NCI-H146 treated with DMSO at 0.1 percent for 48 hours (cell line): ENCODE measurements around the gene SETD1A.

Experiments used
- DNase-seq: peaks from one replicate; lab custom pipeline; 2025; ENCODE audit not compliant: unreplicated experiment; lab: John Stamatoyannopoulos, UW

Gene SETD1A

DNA sequence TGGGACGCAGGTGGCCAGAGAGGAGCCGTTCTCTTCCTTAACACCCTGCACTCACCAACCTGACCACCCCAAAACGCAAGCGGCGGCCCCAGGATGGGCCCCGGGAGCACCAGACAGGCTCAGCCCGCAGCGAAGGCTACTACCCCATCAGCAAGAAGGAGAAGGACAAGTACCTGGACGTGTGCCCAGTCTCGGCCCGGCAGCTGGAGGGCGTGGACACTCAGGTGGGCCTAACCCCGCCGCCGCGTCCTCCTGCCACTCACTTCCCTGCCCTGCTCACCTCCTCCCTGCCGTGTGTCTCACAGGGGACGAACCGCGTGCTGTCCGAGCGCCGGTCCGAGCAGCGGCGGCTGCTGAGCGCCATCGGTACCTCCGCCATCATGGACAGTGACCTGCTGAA is 22.9 kb downstream of the SETD1A start:
- DNase-seq, result no peak

DNA sequence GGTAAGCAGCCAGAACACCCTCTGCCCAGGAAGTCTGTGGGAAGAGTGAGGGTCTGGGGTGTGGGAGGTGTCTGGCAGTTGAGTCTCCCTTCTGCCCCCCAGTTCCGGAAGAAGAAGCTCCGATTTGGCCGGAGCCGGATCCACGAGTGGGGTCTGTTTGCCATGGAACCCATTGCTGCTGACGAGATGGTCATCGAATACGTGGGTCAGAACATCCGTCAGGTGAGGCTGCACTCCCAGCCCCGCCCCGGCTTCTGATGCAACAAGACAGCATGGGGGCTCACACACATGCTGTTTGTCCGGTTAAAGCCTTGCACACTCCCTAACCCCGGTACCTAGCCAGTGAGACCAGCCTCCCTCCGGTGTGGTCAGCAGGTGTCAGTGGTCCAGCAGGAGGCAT is 23.4 kb downstream of the SETD1A start:
- no peak for DNase-seq

DNA sequence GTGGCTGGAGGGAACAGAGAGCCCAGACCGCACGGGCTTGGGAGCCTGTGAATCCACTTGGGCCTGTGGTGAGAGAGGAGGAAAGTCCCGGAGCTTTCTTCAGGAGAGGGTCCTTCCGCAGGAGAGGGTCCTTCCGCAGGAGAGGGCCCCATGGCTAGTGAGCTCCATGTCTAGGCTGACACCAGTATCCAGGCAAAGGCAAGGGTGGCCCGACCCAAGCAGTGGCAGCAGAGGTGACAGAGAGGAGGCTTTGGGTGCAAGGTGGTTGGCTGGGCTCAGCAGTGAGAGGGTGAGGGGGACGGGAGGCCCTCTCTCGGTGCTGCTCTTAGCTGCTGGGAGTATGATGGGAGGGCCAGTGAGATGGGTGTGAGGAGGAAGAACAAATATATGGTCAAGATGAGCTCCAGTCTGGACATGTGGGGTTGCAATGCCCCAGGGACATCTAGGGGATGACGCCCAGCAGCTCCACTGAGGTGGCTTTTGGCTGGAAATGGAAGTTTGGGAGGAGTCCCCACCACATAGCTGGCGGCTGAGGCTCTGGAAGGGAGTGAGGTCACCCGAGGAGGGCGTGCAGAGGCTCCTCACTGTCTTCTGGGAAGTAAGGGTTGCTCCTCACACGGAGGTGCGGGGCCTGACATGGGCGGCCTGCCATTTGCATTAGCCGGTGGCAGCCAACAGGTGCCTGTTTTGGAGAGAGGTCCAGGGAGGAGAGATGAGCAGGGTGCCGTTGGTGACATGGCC is 25.2 kb downstream of the SETD1A start:
- DNase-seq, result no peak

DNA sequence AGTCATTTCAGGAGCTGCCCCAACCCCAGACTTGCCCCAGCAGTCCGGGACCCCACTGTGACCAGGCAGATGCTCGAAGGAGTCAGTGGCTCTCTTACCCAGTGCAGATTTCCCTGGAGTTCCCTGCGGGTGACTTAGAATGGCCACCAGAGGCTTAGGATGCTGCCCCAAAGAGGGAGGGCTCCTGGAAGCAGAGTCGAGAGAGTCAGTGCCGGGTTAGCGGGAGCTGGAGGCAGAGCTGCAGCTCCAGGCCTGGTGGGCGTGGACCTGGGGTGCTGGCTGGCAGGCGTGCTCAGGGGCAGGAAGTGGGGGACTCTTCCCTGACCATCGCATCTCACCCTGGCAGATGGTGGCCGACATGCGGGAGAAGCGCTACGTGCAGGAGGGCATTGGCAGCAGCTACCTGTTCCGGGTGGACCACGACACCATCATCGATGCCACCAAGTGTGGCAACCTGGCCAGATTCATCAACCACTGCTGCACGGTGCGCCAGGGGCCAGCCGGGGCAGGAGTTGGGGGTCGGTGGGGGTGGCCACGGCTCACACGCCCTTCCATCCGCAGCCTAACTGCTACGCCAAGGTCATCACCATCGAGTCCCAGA is 25.8 kb downstream of the SETD1A start:
- DNase-seq, result no peak

DNA sequence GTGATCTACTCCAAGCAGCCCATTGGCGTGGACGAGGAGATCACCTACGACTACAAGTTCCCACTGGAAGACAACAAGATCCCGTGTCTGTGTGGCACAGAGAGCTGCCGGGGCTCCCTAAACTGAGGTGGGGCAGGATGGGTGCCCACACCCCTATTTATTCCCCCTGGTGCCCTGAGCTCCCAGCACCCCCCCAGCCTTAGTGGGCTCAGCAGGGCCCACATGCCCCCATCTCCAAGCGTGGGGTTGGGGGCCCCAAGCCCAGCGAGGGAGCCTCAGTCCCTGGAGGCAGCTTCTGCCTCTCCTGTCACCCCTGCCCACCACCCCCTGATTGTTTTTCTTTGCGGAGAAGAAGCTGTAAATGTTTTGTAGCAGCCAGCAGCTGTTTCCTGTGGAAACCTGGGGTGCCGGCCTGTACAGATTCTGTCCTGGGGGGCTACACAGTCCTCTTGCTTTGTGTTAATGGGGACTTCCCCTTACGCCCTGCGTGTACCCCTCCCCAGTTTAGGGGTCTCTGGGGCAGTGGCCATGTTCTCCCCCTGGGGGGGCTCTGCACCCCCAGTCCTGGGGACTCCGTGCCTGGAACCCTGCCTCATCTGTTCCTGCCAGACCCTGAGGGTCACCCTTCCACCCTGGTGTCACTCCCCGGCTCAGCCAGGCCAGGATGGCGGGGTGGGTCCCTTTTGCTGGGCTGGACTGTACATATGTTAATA is 26.5 kb downstream of the SETD1A start:
- no peak for DNase-seq

DNA sequence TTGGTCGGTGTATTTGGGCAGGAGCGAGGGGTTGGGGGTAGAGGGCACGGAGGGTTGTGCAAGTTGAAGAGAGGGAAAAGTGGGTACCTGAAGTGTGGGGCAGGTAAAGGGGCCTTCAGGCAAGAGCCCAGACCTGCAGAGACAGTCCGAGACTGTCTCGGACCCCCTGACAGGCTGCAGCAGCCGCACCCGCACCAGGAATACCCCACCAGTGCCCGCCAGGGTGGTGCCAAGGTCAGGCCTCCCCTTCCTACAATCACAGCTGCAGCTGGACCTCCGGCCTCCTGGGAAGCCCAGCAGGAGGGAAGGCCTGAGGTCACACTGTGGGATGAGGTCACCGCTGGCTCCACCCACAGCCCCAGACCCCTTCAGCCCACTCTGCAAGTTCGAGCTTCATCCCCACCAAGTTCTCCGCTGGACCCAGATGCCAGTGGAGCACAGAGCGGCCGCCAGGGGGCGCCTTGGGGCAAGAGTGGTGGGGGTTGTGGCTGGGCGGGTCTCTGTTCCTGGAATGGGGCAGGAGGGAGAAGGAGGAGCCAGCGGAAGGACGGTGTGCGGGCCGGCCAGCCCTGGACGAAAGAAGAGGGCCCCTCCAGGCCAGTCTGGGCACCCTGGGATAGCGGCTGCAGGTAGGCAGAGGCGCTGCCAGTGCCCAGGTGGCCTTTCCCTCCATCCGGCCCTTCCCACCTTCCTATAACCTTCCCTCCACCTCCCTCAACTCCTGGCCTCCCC is 27.3 kb downstream of the SETD1A start, which contains the start of gene HSD3B7:
Gene HSD3B7 (plus strand): TSS at position 539 of the 732 bp plus-strand sequence. CDS start 452 bp downstream, outside the sequence.
- peak; percentile 58 for DNase-seq

DNA sequence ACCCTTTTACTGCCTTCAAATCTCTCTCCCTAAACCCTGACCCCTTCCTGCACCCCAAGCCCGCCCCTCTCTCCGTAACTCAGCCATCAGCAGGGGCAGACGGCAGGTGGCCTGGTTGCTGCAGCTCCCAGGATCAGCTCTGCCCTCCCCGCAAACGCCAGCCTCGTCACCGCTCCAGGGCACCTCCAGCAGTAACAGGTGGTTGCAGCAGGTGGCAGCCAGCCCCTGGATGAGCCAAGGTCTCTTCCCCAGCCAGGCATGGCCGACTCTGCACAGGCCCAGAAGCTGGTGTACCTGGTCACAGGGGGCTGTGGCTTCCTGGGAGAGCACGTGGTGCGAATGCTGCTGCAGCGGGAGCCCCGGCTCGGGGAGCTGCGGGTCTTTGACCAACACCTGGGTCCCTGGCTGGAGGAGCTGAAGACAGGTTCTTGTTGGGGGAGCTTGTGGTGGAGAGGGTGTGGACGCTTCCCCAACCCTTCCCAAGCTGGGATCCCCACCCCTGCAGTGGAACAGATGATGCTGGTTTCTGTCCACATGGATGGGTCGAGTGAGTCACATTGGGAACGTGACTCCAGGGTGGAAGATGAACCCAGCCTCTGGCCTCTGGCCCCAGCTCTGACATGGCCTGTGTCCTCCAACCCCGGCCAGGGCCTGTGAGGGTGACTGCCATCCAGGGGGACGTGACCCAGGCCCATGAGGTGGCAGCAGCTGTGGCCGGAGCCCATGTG is 28.0 kb downstream of the SETD1A start:
- peak; percentile 87 for DNase-seq

DNA sequence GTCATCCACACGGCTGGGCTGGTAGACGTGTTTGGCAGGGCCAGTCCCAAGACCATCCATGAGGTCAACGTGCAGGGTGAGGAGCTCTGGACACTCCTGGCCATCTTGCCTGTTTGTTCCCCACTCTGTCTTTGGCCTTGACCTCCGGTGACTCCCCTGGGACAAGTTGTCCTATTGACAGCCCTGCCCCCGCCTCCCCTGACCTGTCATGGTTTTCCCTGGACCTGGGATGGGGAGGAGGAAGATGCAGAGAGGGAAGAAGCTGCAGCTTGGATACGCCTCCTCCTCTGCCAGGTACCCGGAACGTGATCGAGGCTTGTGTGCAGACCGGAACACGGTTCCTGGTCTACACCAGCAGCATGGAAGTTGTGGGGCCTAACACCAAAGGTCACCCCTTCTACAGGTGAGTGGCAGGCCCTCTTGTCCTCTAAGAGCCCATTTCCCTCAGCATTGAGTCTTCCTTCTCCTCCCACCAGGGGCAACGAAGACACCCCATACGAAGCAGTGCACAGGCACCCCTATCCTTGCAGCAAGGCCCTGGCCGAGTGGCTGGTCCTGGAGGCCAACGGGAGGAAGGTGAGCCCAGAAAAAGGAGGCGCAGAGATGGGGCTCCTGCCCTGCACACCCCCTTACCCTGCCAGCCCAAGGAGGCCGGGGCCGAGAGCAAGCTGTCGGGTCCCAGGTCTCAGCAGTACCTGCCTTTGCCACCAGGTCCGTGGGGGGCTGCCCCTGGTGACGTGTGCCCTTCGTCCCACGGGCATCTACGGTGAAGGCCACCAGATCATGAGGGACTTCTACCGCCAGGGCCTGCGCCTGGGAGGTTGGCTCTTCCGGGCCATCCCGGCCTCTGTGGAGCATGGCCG is 28.8 kb downstream of the SETD1A start:
- DNase-seq, result no peak

DNA sequence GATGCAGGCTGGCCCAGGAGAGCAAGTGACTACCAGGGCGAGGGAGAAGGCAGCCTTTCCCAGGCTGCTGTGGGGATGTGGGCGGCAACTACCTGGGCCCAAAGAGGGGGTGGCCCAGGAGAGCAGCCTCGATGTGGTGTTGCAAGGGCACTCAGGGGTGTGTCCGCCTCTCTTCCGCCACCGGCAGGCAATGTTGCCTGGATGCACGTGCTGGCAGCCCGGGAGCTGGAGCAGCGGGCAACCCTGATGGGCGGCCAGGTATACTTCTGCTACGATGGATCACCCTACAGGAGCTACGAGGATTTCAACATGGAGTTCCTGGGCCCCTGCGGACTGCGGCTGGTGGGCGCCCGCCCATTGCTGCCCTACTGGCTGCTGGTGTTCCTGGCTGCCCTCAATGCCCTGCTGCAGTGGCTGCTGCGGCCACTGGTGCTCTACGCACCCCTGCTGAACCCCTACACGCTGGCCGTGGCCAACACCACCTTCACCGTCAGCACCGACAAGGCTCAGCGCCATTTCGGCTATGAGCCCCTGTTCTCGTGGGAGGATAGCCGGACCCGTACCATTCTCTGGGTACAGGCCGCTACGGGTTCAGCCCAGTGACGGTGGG is 30.1 kb downstream of the SETD1A start:
- no peak for DNase-seq

DNA sequence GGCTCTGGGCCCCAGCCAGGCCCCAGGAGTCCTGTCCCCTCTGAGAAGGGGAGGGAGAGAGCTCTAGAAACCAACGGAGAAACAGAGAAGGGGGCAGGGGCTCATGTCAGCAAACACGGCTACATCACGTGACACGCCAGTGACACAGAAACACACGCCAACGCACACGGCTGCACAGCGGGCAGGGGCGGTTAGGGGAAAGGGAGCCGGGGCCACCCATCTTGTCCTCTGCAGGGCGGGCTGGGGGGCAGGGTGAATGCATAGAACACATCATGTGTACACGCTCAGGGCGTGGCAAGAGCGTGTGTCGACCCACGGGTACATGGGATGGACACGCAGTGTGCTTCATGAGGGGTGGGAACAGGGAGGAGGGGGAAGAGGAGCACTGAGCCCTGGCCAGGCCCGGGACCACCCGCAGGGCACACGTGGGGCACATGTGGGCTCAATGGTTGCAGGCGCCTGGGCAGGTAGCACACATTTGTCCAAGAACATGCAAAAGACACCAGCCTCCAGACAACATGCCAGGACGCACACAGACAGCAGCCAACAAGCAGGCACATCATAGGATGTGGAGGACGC is 32.0 kb downstream of the SETD1A start:
- no peak for DNase-seq

DNA sequence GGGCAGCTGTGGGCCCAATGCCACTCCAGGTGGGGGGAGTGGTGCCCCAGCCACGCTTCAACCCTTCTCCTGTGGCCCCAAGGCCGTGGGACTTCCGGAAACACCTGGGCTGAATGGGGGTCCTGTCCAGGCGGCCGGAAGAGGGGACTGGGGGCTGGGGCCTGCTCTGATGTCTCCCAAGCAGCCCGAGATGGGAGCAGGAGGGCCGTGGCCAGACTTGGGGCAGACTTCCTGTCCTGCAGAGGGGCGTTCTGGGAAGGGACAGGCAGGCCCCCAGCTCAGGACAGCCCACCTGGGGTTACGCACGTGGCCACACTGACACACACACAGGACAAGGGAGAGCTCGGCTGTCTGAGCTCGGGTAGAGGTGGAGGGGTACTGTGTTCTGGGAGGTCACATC is 32.6 kb downstream of the SETD1A start:
- DNase-seq, result no peak

DNA sequence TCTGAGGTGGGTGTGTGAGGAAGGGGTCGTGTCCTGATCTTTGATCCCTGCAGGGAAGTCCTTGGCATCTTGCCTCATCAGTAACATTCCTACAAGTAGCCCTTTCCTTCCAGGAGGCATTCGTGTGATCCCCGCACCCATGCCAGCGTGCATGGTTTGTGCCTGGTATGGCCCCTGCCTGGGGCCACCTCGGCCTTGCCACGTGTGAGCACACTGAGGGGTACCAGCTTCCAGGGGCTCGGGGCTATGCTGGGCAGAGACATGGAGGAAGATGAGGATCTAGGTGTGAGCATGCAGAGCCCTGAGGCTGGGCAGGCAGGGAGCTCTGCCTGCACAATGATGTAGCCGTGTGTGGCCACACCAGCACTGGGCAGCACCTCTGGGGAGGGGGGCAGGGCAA is 33.5 kb downstream of the SETD1A start:
- DNase-seq, result no peak

DNA sequence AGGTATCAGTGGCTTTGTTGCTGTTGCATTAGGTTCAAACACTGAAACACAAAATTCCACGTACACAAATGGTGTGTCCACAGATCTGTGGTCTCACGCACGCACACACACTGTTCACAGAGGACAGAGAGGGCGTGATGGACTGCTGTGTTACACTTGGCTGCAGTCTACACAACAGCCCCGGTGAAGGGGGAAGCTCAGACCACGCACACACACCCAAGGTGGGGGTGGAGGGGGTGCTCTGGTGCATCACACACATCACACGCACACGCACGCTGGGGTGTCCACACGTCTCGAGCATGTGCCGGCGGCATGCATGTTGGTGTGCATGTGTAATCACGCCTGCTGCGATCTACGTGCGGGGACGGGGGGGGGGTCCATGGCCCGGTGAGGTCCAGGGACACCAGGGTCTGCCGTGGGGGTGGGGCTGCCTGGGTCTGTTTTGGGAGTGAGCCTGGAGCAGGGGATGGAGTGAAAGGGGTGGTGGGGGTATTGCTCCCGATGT is 34.8 kb downstream of the SETD1A start:
- no peak for DNase-seq

DNA sequence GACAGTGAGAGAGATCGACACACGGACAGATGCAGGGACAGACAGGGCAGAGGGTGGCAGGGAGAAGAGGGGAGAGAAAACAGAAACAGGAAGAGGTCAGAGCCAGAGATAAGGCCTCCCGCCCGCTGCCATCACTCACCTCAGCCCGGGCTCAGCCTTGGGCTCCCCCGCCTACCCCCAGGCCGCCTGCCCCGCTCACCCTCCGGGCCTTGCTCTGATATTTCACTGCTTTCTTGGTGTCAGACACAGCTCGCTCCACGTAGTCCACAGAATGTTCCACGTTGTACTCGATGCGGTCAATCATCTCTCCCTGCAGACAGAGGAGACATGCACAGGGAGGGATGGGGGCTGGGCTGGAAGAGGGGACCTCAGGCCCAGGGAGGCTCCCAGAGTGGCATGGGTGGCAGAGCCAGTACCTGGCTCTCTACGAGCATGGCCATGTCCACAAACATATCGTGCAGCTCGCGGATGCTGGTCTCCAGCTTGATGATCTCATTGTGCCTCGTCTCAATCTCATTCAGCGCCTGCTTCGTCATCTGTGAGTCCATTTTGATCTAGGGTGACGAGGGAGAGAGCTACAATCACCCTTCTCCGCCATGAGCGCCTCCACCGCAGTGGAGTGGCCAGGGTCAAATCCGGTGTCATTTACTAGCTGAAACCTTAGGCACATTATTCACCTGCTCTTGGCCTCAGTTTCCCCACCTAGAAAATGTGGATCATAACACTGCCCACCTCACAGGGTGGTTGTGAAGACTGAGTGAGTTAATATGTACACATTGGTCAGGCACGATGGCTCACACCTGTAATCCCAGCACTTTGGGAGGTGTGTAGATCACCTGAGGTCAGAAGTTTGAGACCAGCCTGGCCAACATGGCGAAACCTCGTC is 35.6 kb downstream of the SETD1A start:
- no peak for DNase-seq

DNA sequence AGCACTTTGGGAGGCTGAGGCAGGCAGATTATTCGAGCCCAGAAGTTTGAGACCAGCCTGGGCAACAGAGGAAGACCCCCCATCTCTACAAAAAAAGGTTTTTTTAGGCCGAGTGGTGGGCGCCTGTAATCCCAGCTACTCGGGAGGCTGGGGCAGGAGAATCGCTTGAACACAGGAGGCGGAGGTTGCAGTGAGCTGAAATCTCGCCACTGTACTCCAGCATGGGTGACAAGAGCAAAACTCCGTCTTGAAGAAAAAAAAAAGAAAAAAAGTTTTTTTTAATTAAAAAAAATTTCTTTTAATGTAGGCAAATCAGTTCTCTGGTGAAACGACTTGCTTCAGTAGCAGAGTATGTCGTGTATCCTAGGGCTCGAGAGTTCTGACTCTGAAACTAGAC is 38.4 kb downstream of the SETD1A start:
- no peak for DNase-seq

DNA sequence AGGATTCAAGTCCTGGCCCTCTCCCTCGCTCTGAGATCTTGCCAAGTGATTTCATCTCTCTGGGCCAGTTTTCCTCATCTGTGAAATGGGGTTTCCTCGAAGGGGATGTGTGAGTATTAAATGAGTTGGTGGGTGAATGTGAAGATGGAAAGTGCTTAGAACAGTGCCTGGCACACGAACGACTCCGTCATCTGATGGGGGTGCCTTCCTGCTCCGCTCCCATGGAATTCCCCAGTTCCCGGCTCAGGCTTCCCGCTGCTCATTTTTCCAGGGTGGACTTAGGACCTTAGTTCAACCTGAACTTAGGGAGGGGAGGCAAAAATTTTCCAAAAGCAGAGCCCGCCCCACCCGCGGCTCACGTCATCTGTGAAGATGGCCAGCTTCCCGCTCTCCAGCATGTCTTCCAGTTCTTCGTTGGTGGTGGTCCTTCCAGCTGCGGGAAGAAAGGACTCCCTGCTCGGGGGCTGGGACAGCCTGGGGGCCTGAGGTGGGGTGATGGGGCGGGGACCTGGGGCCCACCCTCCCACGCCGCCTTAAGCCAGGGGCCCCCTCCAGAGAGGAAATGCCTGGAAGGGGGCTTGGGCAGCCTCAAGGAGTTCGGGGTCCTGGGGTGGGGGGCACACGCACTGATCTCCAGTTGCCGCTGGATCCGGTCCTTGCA is 38.9 kb downstream of the SETD1A start:
- no peak for DNase-seq

DNA sequence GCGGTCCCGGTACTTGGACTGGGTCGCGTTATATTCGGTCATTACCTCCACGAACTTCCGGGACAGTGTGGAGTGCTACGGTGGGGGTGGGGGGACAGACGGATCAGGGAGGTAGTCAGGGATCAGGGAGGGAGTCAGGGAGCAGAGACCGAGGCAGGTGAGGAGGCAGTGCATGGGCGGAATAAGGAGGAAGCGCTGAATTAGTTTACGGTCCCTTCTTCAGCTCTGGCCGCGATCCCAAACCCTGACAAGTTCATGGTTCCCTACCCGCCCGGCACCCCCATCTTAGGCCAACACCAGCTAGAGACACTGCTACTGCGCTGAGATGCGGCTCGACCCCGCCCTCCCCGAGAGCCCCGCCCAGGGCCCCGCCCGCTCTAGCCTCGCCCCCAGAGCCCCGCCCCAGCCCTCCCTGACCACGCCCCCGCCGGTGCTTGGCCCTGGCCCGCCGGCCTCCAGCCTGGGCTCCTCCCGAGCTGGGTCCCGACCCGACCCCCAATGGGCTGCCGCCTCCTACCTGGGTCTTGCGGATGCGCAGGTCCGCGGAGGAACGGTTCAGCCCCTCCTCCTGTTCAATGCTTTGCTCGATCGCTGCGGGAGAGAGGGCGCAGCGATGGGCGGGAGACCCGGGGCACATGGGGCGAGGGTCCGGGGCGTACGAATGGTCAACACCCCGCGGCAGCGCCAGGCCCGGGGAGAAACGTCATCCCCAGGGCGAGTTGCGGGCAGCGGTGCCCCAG is 39.6 kb downstream of the SETD1A start:
- DNase-seq, result peak; percentile 44
